ENCODE measurements around the gene HOXD4.

- TF ChIP-seq EZH2phosphoT487 (IDR thresholded peaks at IDR 0.05; ENCODE audit: borderline replicate concordance) = no peak
- no peak for TF ChIP-seq POLR2AphosphoS5 (IDR thresholded peaks at IDR 0.05; ENCODE audit: low read depth, low read length)
- TF ChIP-seq CTCF (IDR thresholded peaks at IDR 0.05 in 2 of 3, conservative IDR thresholded peaks at IDR 0.05 in 1 of 3; ENCODE audit: borderline replicate concordance in 1 of 3, insufficient read depth in 1 of 3, low read depth in 2 of 3, low read length in 2 of 3) = no peak
- no peak for TF ChIP-seq REST (IDR thresholded peaks at IDR 0.05; ENCODE audit: low read depth)
- no peak for TF ChIP-seq ATF3 (IDR thresholded peaks at IDR 0.05)
- TF ChIP-seq CEBPB (IDR thresholded peaks at IDR 0.05; ENCODE audit: low read depth) = no peak
- TF ChIP-seq EZH2 (IDR thresholded peaks at IDR 0.05) = no peak
- no peak for TF ChIP-seq YY1 (IDR thresholded peaks at IDR 0.05; ENCODE audit: extremely low read depth, insufficient replicate concordance, low read depth, low read length)
- TF ChIP-seq ELF1 (IDR thresholded peaks at IDR 0.05; ENCODE audit: borderline replicate concordance, low read depth) = no peak
Observed at GRCh38 chr2:176114120-176114929, 37.0 kb upstream of the HOXD4 start.
